Endothelial cell of umbilical vein (primary cell): ENCODE measurements around the gene MPP3.

Experiments
- CTCF ChIP-seq, 2 donors: IDR thresholded peaks; 1 replicate in 1 of 2; 2 replicates in 1 of 2; pipeline ENCODE4 v1.5.1; 2011; ENCODE audit warnings: low read length in 2 of 2, mild to moderate bottlenecking in 2 of 2, moderate library complexity in 2 of 2, control low read depth in 1 of 2, inconsistent platforms in 1 of 2, low read depth in 1 of 2; ENCODE audit not compliant: insufficient read depth in 1 of 2; ENCODE audit errors: extremely low read depth in 1 of 2
- EZH2 ChIP-seq: IDR thresholded peaks from 2 replicates; pipeline ENCODE4 v1.6.1; 2012; ENCODE audit warnings: borderline replicate concordance, low read depth, mild to moderate bottlenecking, moderate library complexity, low read length, inconsistent platforms; ENCODE audit not compliant: severe bottlenecking
- FOS ChIP-seq: IDR thresholded peaks from 2 replicates; pipeline ENCODE4 v1.6.1; 2011; ENCODE audit warnings: mild to moderate bottlenecking, low read length, moderate library complexity, borderline replicate concordance; ENCODE audit not compliant: insufficient read depth
- GATA2 ChIP-seq: IDR thresholded peaks from 2 replicates; pipeline ENCODE4 v1.7.0; 2011; ENCODE audit warnings: low read depth, mild to moderate bottlenecking, moderate library complexity, mixed read lengths, low read length; ENCODE audit not compliant: insufficient read length, insufficient read depth
- JUN ChIP-seq: IDR thresholded peaks from 2 replicates; pipeline ENCODE4 v1.6.1; 2011; ENCODE audit warnings: borderline replicate concordance, low read depth; ENCODE audit not compliant: insufficient read length, insufficient read depth
- MAX ChIP-seq: IDR thresholded peaks from 2 replicates; pipeline ENCODE4 v1.6.1; 2011; ENCODE audit not compliant: insufficient read depth, insufficient read length
- MYC ChIP-seq: IDR thresholded peaks from one replicate; pipeline ENCODE4 v1.6.1; 2011; ENCODE audit warnings: mild to moderate bottlenecking, low read depth, low read length
- POLR2A ChIP-seq: IDR thresholded peaks from 2 replicates; pipeline ENCODE4 v1.6.1; 2012; ENCODE audit warnings: low read depth, mild to moderate bottlenecking, control low read depth, low read length
- POLR2AphosphoS5 ChIP-seq: IDR thresholded peaks from 2 replicates; pipeline ENCODE4 v1.6.1; 2012; ENCODE audit warnings: low read depth, mild to moderate bottlenecking, control low read depth, low read length, moderate library complexity; ENCODE audit not compliant: insufficient read depth

- TF ChIP-seq EZH2 = no peak
- no peak for TF ChIP-seq CTCF (IDR thresholded peaks at IDR 0.05; ENCODE audit: extremely low read depth in 1 of 2, insufficient read depth in 1 of 2, low read depth in 1 of 2, low read length in 2 of 2)
- TF ChIP-seq POLR2A = no peak
- no peak for TF ChIP-seq POLR2AphosphoS5
- no peak for TF ChIP-seq FOS
- no peak for TF ChIP-seq JUN
- TF ChIP-seq MAX = no peak
- TF ChIP-seq MYC = no peak
- TF ChIP-seq GATA2 = no peak
These were observed 62.0 kb downstream of the MPP3 start for GRCh38 chr17:43770957-43771356.
